HG03064 (cell line): ENCODE results near the gene KIF26B.

ENCODE experiments used
- ATAC-seq: cut with Tn5 transposase; IDR thresholded peaks from one replicate; pipeline ENCODE4 v1.9.1; 2021; ENCODE audit warnings: low read depth; ENCODE audit not compliant: unreplicated experiment

The KIF26B gene

GRCh38 chr1:245753807-245754206 lies 599.0 kb downstream of the KIF26B start:
- no peak for ATAC-seq

DNA sequence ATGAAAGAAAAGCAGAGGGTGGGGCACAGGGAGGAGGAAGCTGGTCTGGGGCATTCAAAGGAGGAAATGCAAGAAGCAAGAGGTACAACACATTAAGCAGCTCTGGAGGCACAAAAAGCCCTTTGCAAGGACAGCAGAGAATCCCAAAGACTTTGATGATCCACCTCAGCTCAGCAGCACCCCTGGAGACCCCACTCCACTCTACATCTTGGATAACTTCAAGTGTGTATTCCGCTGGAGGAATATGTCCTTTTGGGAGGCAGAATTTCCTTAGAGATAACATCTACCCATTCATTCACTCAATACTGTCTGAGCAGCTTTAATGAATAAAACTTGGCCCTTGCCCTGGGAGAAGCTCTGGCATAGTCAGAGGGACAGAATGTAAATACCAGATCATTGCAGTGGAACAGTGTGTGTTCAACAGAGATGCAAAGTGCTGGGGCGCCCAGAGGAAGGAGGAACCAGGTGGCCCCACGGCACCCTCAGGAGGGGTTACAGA lies 599.7 kb downstream of the KIF26B start:
- no peak for ATAC-seq
